Measurements from ENCODE around the gene PPBP. TPM values are rescaled to one million over a fixed set of nuclear protein-coding genes. Genes with fewer than 3 reads are reported as not detected.

Gene PPBP
- total RNA-seq, 4 donors from 2014 or later = 0.92 TPM; not detected in 3

DNA sequence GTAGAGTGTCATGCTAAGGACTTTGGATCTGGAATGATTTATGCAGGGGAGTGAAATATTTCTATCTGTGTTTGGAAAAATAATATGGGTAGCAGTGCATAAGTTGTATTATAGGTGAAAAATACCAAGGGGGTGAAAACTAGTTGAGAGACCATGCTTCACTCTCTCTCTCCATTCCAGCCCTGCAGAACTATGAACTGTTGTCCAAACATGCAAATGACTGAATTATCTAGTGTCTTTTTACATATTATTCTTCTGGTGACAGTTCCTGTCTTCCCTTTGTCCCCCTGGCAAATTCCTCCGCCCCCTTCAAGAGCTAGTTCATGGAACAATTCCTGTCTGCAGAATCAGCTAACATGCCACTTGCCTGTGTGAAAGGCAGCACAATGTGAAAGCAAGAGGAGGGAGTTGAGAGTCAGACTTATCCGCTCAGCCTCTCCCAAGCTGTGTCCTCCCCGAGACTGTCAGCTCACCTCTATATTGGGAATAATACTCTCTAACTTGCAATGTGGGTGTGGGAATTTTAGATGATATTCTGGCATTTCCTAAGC is 8.5 kb downstream of the PPBP start:
- TF ChIP-seq, protein P1, sequence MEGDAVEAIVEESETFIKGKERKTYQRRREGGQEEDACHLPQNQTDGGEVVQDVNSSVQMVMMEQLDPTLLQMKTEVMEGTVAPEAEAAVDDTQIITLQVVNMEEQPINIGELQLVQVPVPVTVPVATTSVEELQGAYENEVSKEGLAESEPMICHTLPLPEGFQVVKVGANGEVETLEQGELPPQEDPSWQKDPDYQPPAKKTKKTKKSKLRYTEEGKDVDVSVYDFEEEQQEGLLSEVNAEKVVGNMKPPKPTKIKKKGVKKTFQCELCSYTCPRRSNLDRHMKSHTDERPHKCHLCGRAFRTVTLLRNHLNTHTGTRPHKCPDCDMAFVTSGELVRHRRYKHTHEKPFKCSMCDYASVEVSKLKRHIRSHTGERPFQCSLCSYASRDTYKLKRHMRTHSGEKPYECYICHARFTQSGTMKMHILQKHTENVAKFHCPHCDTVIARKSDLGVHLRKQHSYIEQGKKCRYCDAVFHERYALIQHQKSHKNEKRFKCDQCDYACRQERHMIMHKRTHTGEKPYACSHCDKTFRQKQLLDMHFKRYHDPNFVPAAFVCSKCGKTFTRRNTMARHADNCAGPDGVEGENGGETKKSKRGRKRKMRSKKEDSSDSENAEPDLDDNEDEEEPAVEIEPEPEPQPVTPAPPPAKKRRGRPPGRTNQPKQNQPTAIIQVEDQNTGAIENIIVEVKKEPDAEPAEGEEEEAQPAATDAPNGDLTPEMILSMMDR (IDR thresholded peaks at IDR 0.05) = no peak
- TF ChIP-seq POLR2A (IDR thresholded peaks at IDR 0.05) = no peak
- WGBS, 2 donors = 89 to 98% methylated on average over 3 of the region's 3 CpGs
- intact Hi-C loops (cut with DNase I) = no loop called here

DNA sequence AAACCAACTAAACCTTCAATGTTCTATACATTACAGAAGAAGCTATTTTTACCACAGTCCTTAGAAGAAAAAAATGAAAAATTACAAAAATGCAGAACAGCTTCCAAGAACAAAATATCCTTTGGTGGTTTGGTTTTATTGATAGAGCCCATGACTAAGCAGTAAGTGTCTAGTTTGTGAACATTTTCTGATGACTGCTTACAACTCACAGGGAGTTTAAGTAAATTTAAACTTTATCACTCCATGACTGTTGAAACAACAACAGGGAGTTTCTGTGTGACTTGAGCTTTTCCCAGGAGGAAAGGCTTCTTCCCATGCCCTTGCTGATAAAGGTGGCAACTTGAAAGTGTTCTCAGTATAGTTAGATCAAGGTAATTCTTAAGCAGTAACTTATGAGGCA is 9.1 kb downstream of the PPBP start:
- H3K9me3 ChIP-seq = no peaks in the 10 kb centered on the region
- peaks cover 0 to 5% (median 0%) of the 10 kb centered on the region in 3 donors for H3K4me1 ChIP-seq
- DNase-seq = no peak
- no peak overlapping the region for H3K4me3 ChIP-seq
- intact Hi-C loops (cut with DNase I) = no loop called here
- H3K36me3 ChIP-seq = no peaks in the 10 kb centered on the region
- TF ChIP-seq POLR2A (IDR thresholded peaks at IDR 0.05) = no peak
- TF ChIP-seq, protein P1 (IDR thresholded peaks at IDR 0.05) = no peak
- no peak overlapping the region for H3K27ac ChIP-seq
- H3K27me3 ChIP-seq = peaks cover 0 to 18% (median 0%) of the 10 kb centered on the region in 4 donors

More for the DNA sequence above, 8.5 kb downstream of the PPBP start:
- H3K4me3 ChIP-seq = no peak overlapping the region
- no peaks in the 10 kb centered on the region for H3K9me3 ChIP-seq
- H3K36me3 ChIP-seq = no peaks in the 10 kb centered on the region
- no peak for DNase-seq
- H3K27me3 ChIP-seq = peaks cover 0 to 18% (median 0%) of the 10 kb centered on the region in 4 donors
- H3K27ac ChIP-seq = no peak overlapping the region
- peaks cover 0 to 5% (median 0%) of the 10 kb centered on the region in 3 donors for H3K4me1 ChIP-seq

DNA sequence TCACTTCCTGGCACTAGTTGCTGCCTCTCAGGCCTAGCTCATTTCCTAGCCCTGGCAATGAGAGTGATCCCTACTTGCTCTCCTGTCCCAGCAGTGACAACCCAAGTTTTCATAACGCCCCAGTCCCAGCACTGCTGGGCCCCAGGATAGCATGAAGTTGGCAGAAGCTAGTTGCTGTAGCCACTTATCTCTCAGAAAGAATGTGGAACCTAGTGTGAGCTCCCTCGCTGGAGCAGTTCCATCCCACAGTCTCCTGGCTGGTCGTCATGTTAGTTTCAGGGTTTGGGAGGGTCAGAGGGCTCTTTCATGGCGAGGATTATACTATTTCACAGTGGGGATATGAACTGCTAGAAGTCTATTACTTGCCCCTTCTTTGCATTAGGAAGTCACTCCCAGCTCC is 11.3 kb downstream of the PPBP start:
- peaks cover 0 to 3% (median 0%) of the 10 kb centered on the region in 3 donors for H3K4me1 ChIP-seq
- peaks cover 0 to 2% (median 0%) of the 10 kb centered on the region in 3 donors for H3K9me3 ChIP-seq
- 60 to 69% methylated on average over 3 to 4 of the region's 4 CpGs for WGBS, 2 donors
- no peaks in the 10 kb centered on the region for H3K36me3 ChIP-seq
- DNase-seq = no peak
- TF ChIP-seq, protein P1 (IDR thresholded peaks at IDR 0.05) = no peak
- TF ChIP-seq POLR2A (IDR thresholded peaks at IDR 0.05) = no peak
- no peak overlapping the region for H3K4me3 ChIP-seq
- intact Hi-C loops (cut with DNase I) = no loop called here
- peaks cover 0 to 7% (median 0%) of the 10 kb centered on the region in 4 donors for H3K27me3 ChIP-seq
- H3K27ac ChIP-seq = no peak overlapping the region

DNA sequence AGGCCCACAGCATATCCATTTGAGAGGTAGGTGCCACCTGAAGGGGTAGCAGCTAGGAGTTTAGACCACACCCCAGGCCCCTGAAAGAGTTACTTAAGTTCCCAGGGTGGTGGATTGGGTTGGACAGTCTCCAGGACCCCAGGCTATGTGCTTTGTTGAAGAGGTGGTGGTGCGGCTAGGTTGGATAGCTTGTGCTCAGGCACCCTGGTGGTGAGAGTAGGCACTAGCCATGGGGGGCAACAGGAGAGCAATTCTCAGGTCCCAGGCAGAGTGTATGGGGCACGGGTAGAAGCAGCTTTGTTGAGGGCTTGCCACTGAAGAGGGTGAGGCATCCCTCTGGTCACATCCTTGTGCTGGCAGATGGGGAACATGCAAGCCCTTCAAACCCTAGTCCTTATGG is 11.8 kb downstream of the PPBP start:
- DNase-seq = no peak
- H3K27me3 ChIP-seq = peaks cover 0 to 2% (median 0%) of the 10 kb centered on the region in 4 donors
- peaks cover 0 to 6% (median 0%) of the 10 kb centered on the region in 3 donors for H3K9me3 ChIP-seq
- no peaks in the 10 kb centered on the region for H3K4me1 ChIP-seq
- WGBS, 2 donors = 71 to 83% methylated on average over 2 of the region's 2 CpGs
- TF ChIP-seq, protein P1 (IDR thresholded peaks at IDR 0.05) = no peak
- no peak for TF ChIP-seq POLR2A (IDR thresholded peaks at IDR 0.05)
- H3K27ac ChIP-seq = no peak overlapping the region
- no peaks in the 10 kb centered on the region for H3K36me3 ChIP-seq
- no peak overlapping the region for H3K4me3 ChIP-seq
- intact Hi-C loops (cut with DNase I) = no loop called here

DNA sequence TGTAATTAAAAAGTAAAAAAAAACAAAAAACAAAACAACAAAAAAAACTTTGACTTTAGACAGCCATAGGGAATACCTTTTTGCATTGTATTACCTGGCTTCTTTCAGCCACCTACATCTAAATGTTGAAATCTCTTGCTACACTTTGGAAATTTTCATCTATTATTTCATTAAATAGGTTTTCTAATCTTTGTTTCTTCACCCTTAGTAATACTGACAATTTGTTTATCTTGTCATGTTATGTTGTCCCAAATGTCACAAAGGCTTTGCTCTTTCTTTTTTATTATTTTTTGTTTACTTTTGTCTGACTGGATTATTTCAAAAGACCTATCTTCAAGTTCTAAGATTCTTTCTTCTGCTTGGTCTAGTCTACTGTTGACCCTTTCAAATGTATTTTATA is 13.6 kb downstream of the PPBP start:
- H3K4me1 ChIP-seq = no peaks in the 10 kb centered on the region
- TF ChIP-seq, protein P1 (IDR thresholded peaks at IDR 0.05) = no peak
- no peak for TF ChIP-seq POLR2A (IDR thresholded peaks at IDR 0.05)

More for the DNA sequence above, 13.6 kb downstream of the PPBP start:
- H3K9me3 ChIP-seq = peaks cover 0 to 16% (median 0%) of the 10 kb centered on the region in 3 donors
- H3K4me3 ChIP-seq = no peak overlapping the region
- H3K27ac ChIP-seq = no peak overlapping the region
- no peak for DNase-seq
- H3K36me3 ChIP-seq = no peaks in the 10 kb centered on the region
- no peaks in the 10 kb centered on the region for H3K27me3 ChIP-seq
- intact Hi-C loops (cut with DNase I) = no loop called here
